IPS DF 4.7 (cell line): ENCODE results near the gene MICAL3.
"Not testable (repeated sequence)": the region's sequence is repeated elsewhere in the genome, so short reads cannot be mapped to it uniquely, and the experiment has no call there.

Experiments
- DNase-seq: peaks from one replicate; pipeline ENCODE4 v3.0.0-alpha.2; 2013; ENCODE audit warnings: low spot score; ENCODE audit errors: extremely low read depth

MICAL3 gene

GRCh38 chr22:18000441-18001039, 23.8 kb downstream of the MICAL3 start:
- DNase-seq = no peak

GRCh38 chr22:17999851-18000250, 24.5 kb downstream of the MICAL3 start:
- no peak for DNase-seq

GRCh38 chr22:17998913-17999312, 25.4 kb downstream of the MICAL3 start:
- DNase-seq = no peak

- DNase-seq = no peak
These were observed 26.9 kb downstream of the MICAL3 start for GRCh38 chr22:17997456-17997855.

- DNase-seq = not testable (repeated sequence)
These were observed 29.1 kb downstream of the MICAL3 start for GRCh38 chr22:17995256-17995655.

- DNase-seq = no peak
These were observed 29.8 kb downstream of the MICAL3 start for GRCh38 chr22:17994424-17995108.

- not testable (repeated sequence) for DNase-seq
These were observed 31.4 kb downstream of the MICAL3 start for GRCh38 chr22:17992976-17993375.

- DNase-seq = not testable (repeated sequence)
These were observed 32.4 kb downstream of the MICAL3 start for GRCh38 chr22:17991992-17992391.

GRCh38 chr22:17990942-17991341, 33.4 kb downstream of the MICAL3 start:
- DNase-seq = no peak

GRCh38 chr22:17990147-17990546, 34.2 kb downstream of the MICAL3 start:
- DNase-seq = no peak

- DNase-seq = no peak
These were observed 35.4 kb downstream of the MICAL3 start for GRCh38 chr22:17988800-17989513.

- DNase-seq = no peak
These were observed 38.8 kb downstream of the MICAL3 start for GRCh38 chr22:17985606-17986005.

- DNase-seq = not testable (repeated sequence)
These were observed 39.3 kb downstream of the MICAL3 start for GRCh38 chr22:17985071-17985470.

- no peak for DNase-seq
These were observed 40.2 kb downstream of the MICAL3 start for GRCh38 chr22:17984114-17984513.

GRCh38 chr22:17982572-17983141, 41.7 kb downstream of the MICAL3 start:
- no peak for DNase-seq

- no peak for DNase-seq
These were observed 42.9 kb downstream of the MICAL3 start for GRCh38 chr22:17981497-17981896.

GRCh38 chr22:17980638-17981051, 43.7 kb downstream of the MICAL3 start:
- DNase-seq = no peak

- DNase-seq = no peak
These were observed 44.3 kb downstream of the MICAL3 start for GRCh38 chr22:17980015-17980590.

GRCh38 chr22:17978027-17978426, 46.3 kb downstream of the MICAL3 start:
- DNase-seq = no peak

GRCh38 chr22:17977371-17977770, 47.0 kb downstream of the MICAL3 start:
- no peak for DNase-seq

GRCh38 chr22:17976121-17976520, 48.2 kb downstream of the MICAL3 start:
- DNase-seq = no peak
